ENCODE results near the gene TTC7B.

Gene TTC7B

GRCh38 chr14:90643982-90644670 is 172.1 kb downstream of the TTC7B start:
- H3K27me3 Mint-ChIP-seq, result peaks cover 2% of the 10 kb centered on the region
- H3K4me3 Mint-ChIP-seq, result no peak overlapping the region
- H3K36me3 Mint-ChIP-seq, result peaks cover 2% of the 10 kb centered on the region
- ATAC-seq (ENCODE audit: low read depth) (no peak), DNase-seq (ENCODE audit: low spot score in 2 of 2) (no peak)
- H3K4me1 Mint-ChIP-seq, result no peaks in the 10 kb centered on the region
- no peaks in the 10 kb centered on the region for H3K9me3 Mint-ChIP-seq
- H3K27ac Mint-ChIP-seq, result no peak overlapping the region

GRCh38 chr14:90642244-90642717 is 173.9 kb downstream of the TTC7B start:
- no peak overlapping the region for H3K27ac Mint-ChIP-seq
- no peaks in the 10 kb centered on the region for H3K4me1 Mint-ChIP-seq
- H3K36me3 Mint-ChIP-seq, result peaks cover 2% of the 10 kb centered on the region
- H3K27me3 Mint-ChIP-seq, result peaks cover 2% of the 10 kb centered on the region
- no peak for DNase-seq (ENCODE audit: low spot score in 2 of 2)
- no peak for ATAC-seq (ENCODE audit: low read depth)
- no peaks in the 10 kb centered on the region for H3K9me3 Mint-ChIP-seq
- H3K4me3 Mint-ChIP-seq, result no peak overlapping the region

- Mint-ChIP-seq H3K27me3 (peaks cover 2% of the 10 kb centered on the region), H3K4me3 (no peak overlapping the region), H3K27ac (no peak overlapping the region), H3K9me3 (peaks cover under 1% of the 10 kb centered on the region), H3K4me1 (no peaks in the 10 kb centered on the region), H3K36me3 (peaks cover 2% of the 10 kb centered on the region)
- DNase-seq (ENCODE audit: low spot score in 2 of 2), result no peak
- ATAC-seq (ENCODE audit: low read depth), result no peak
Measured at GRCh38 chr14:90641615-90642243, 174.5 kb downstream of the TTC7B start.

GRCh38 chr14:90641168-90641567 is 175.1 kb downstream of the TTC7B start:
- Mint-ChIP-seq H3K36me3 (peaks cover 2% of the 10 kb centered on the region), H3K27me3 (peaks cover 2% of the 10 kb centered on the region), H3K4me3 (no peak overlapping the region), H3K4me1 (no peaks in the 10 kb centered on the region), H3K9me3 (peaks cover 2% of the 10 kb centered on the region), H3K27ac (no peak overlapping the region)
- no peak for DNase-seq (ENCODE audit: low spot score in 2 of 2)
- no peak for ATAC-seq (ENCODE audit: low read depth)

- H3K4me3 Mint-ChIP-seq, result no peak overlapping the region
Measured at GRCh38 chr14:90639641-90640040, 176.6 kb downstream of the TTC7B start.

GRCh38 chr14:90632871-90633270 is 183.4 kb downstream of the TTC7B start:
- peaks cover 4% of the 10 kb centered on the region for H3K27me3 Mint-ChIP-seq
- H3K9me3 Mint-ChIP-seq, result peaks cover 2% of the 10 kb centered on the region
- ATAC-seq (ENCODE audit: low read depth) (no peak), DNase-seq (ENCODE audit: low spot score in 2 of 2) (no peak)
- H3K27ac Mint-ChIP-seq, result no peak overlapping the region
- H3K4me3 Mint-ChIP-seq, result no peak overlapping the region
- no peaks in the 10 kb centered on the region for H3K36me3 Mint-ChIP-seq
- peaks cover 9% of the 10 kb centered on the region for H3K4me1 Mint-ChIP-seq

More at GRCh38 chr14:90639641-90640040, 176.6 kb downstream of the TTC7B start:
- H3K27me3 Mint-ChIP-seq, result peaks cover 2% of the 10 kb centered on the region
- H3K4me1 Mint-ChIP-seq, result no peaks in the 10 kb centered on the region
- no peak overlapping the region for H3K27ac Mint-ChIP-seq
- DNase-seq (ENCODE audit: low spot score in 2 of 2) (no peak), ATAC-seq (ENCODE audit: low read depth) (no peak)
- peaks cover 2% of the 10 kb centered on the region for H3K36me3 Mint-ChIP-seq
- peaks cover 2% of the 10 kb centered on the region for H3K9me3 Mint-ChIP-seq

- ATAC-seq (ENCODE audit: low read depth) (no peak), DNase-seq (ENCODE audit: low spot score in 2 of 2) (no peak)
- Mint-ChIP-seq H3K4me1 (peaks cover 9% of the 10 kb centered on the region), H3K9me3 (peaks cover 2% of the 10 kb centered on the region), H3K36me3 (no peaks in the 10 kb centered on the region), H3K27me3 (peaks cover 4% of the 10 kb centered on the region), H3K27ac (no peak overlapping the region), H3K4me3 (no peak overlapping the region)
Measured at GRCh38 chr14:90632451-90632850, 183.8 kb downstream of the TTC7B start.

GRCh38 chr14:90630171-90630806 is 185.9 kb downstream of the TTC7B start:
- Mint-ChIP-seq H3K4me3 (no peak overlapping the region), H3K9me3 (no peaks in the 10 kb centered on the region), H3K36me3 (no peaks in the 10 kb centered on the region), H3K27ac (no peak overlapping the region), H3K4me1 (peaks cover 9% of the 10 kb centered on the region), H3K27me3 (peaks cover 4% of the 10 kb centered on the region)
- ATAC-seq (ENCODE audit: low read depth) (no peak), DNase-seq (ENCODE audit: low spot score in 2 of 2) (no peak)

GRCh38 chr14:90629471-90629870 is 186.8 kb downstream of the TTC7B start:
- H3K27me3 Mint-ChIP-seq, result peaks cover 4% of the 10 kb centered on the region
- H3K4me1 Mint-ChIP-seq, result peaks cover 9% of the 10 kb centered on the region
- H3K36me3 Mint-ChIP-seq, result no peaks in the 10 kb centered on the region
- H3K27ac Mint-ChIP-seq, result no peak overlapping the region
- no peak for DNase-seq (ENCODE audit: low spot score in 2 of 2)
- H3K4me3 Mint-ChIP-seq, result no peak overlapping the region
- H3K9me3 Mint-ChIP-seq, result no peaks in the 10 kb centered on the region
- no peak for ATAC-seq (ENCODE audit: low read depth)

GRCh38 chr14:90628825-90629224 is 187.4 kb downstream of the TTC7B start:
- H3K4me1 Mint-ChIP-seq, result peaks cover 9% of the 10 kb centered on the region
- H3K9me3 Mint-ChIP-seq, result no peaks in the 10 kb centered on the region
- no peak overlapping the region for H3K27ac Mint-ChIP-seq
- peaks cover 4% of the 10 kb centered on the region for H3K27me3 Mint-ChIP-seq
- no peak for DNase-seq (ENCODE audit: low spot score in 2 of 2)
- no peaks in the 10 kb centered on the region for H3K36me3 Mint-ChIP-seq
- no peak for ATAC-seq (ENCODE audit: low read depth)
- no peak overlapping the region for H3K4me3 Mint-ChIP-seq

GRCh38 chr14:90627478-90627877 is 188.8 kb downstream of the TTC7B start:
- peaks cover 9% of the 10 kb centered on the region for H3K4me1 Mint-ChIP-seq

GRCh38 chr14:90626550-90626949 is 189.7 kb downstream of the TTC7B start:
- DNase-seq (ENCODE audit: low spot score in 2 of 2) (no peak), ATAC-seq (ENCODE audit: low read depth) (no peak)
- H3K4me1 Mint-ChIP-seq, result peaks cover 3% of the 10 kb centered on the region
- H3K9me3 Mint-ChIP-seq, result no peaks in the 10 kb centered on the region
- no peaks in the 10 kb centered on the region for H3K36me3 Mint-ChIP-seq
- no peak overlapping the region for H3K4me3 Mint-ChIP-seq
- H3K27me3 Mint-ChIP-seq, result peaks cover 3% of the 10 kb centered on the region
- no peak overlapping the region for H3K27ac Mint-ChIP-seq

More at GRCh38 chr14:90627478-90627877, 188.8 kb downstream of the TTC7B start:
- Mint-ChIP-seq H3K4me3 (no peak overlapping the region), H3K27ac (no peak overlapping the region), H3K36me3 (no peaks in the 10 kb centered on the region), H3K27me3 (peaks cover 4% of the 10 kb centered on the region), H3K9me3 (no peaks in the 10 kb centered on the region)
- no peak for ATAC-seq (ENCODE audit: low read depth)
- no peak for DNase-seq (ENCODE audit: low spot score in 2 of 2)

- Mint-ChIP-seq H3K4me3 (no peak overlapping the region), H3K9me3 (no peaks in the 10 kb centered on the region), H3K27ac (no peak overlapping the region), H3K4me1 (no peaks in the 10 kb centered on the region), H3K36me3 (no peaks in the 10 kb centered on the region), H3K27me3 (peaks cover 4% of the 10 kb centered on the region)
- DNase-seq (ENCODE audit: low spot score in 2 of 2) (no peak), ATAC-seq (ENCODE audit: low read depth) (no peak)
Measured at GRCh38 chr14:90625445-90625844, 190.8 kb downstream of the TTC7B start.

GRCh38 chr14:90624732-90625400 is 191.4 kb downstream of the TTC7B start:
- DNase-seq (ENCODE audit: low spot score in 2 of 2) (no peak), ATAC-seq (ENCODE audit: low read depth) (no peak)
- Mint-ChIP-seq H3K4me3 (no peak overlapping the region), H3K27ac (no peak overlapping the region), H3K27me3 (peaks cover 3% of the 10 kb centered on the region), H3K36me3 (no peaks in the 10 kb centered on the region), H3K4me1 (no peaks in the 10 kb centered on the region), H3K9me3 (no peaks in the 10 kb centered on the region)
